WERI-Rb-1 (cell line): ENCODE measurements around the gene GALNT5.

Experiments
- DNase-seq: peaks from one replicate; pipeline ENCODE4 v3.0.0-alpha.2; 2020
- H3K27ac ChIP-seq: fragments of 250-450 bp; sonication (Bioruptor Pico); 2 replicates; pipeline ENCODE4 v1.5.1; 2020; ENCODE audit warnings: mild to moderate bottlenecking, moderate library complexity
- H3K27me3 ChIP-seq: fragments of 250-450 bp; sonication (Bioruptor Pico); 2 replicates; pipeline ENCODE4 v1.5.1; 2021; ENCODE audit warnings: mild to moderate bottlenecking, low read depth, moderate library complexity; ENCODE audit not compliant: insufficient read depth, severe bottlenecking
- H3K36me3 ChIP-seq: fragments of 250-450 bp; sonication (Bioruptor Pico); 2 replicates; pipeline ENCODE4 v1.5.1; 2020; ENCODE audit warnings: mild to moderate bottlenecking, moderate library complexity
- H3K4me3 ChIP-seq: 2 replicates; pipeline ENCODE4 v1.5.1; 2011; ENCODE audit warnings: low read depth, mild to moderate bottlenecking, control low read depth, low read length
- H3K9me3 ChIP-seq: fragments of 250-450 bp; sonication (Bioruptor Pico); 2 replicates; pipeline ENCODE4 v1.5.1; 2021; ENCODE audit warnings: mild to moderate bottlenecking, moderate library complexity; ENCODE audit not compliant: severe bottlenecking
- CTCF ChIP-seq: IDR thresholded peaks from 2 replicates; pipeline ENCODE4 v1.5.1; 2011; ENCODE audit warnings: low read depth, mild to moderate bottlenecking, control low read depth, inconsistent platforms, low read length

GALNT5 gene

GRCh38 chr2:157257312-157258252 is at the start of gene GALNT5:
Gene GALNT5, plus strand, starts transcription at chr2:157257705. Its CDS starts 378 bp downstream, at chr2:157258083.
- no peak for TF ChIP-seq CTCF
- H3K9me3 ChIP-seq, result no peaks in the 10 kb centered on the region
- H3K36me3 ChIP-seq, result no peaks in the 10 kb centered on the region
- no peak for DNase-seq
- no peak within 1 kb of the TSS for H3K27ac ChIP-seq
- H3K4me3 ChIP-seq, result no peak within 1 kb of the TSS; the same call in 1 of the 2 replicates
- no peaks in the 10 kb centered on the region for H3K27me3 ChIP-seq

GRCh38 chr2:157216286-157216965 is 41.1 kb upstream of the GALNT5 start:
- H3K27me3 ChIP-seq, result no peaks in the 10 kb centered on the region
- no peaks in the 10 kb centered on the region for H3K9me3 ChIP-seq
- no peak for DNase-seq

GRCh38 chr2:157217409-157217808 is 40.1 kb upstream of the GALNT5 start:
- Histone ChIP-seq H3K27me3 (no peaks in the 10 kb centered on the region), H3K27ac (no peak overlapping the region), H3K36me3 (no peaks in the 10 kb centered on the region), H3K4me3 (no peak overlapping the region), H3K9me3 (no peaks in the 10 kb centered on the region)
- no peak for TF ChIP-seq CTCF
- no peak for DNase-seq

More at GRCh38 chr2:157216286-157216965, 41.1 kb upstream of the GALNT5 start:
- Histone ChIP-seq H3K36me3 (no peaks in the 10 kb centered on the region), H3K4me3 (no peak overlapping the region), H3K27ac (no peak overlapping the region)
- TF ChIP-seq CTCF, result no peak

GRCh38 chr2:157218911-157219310 is 38.6 kb upstream of the GALNT5 start:
- H3K27me3 ChIP-seq, result no peaks in the 10 kb centered on the region
- no peak for DNase-seq
- H3K36me3 ChIP-seq, result no peaks in the 10 kb centered on the region
- H3K4me3 ChIP-seq, result no peak overlapping the region
- no peak overlapping the region for H3K27ac ChIP-seq
- TF ChIP-seq CTCF, result no peak
- H3K9me3 ChIP-seq, result no peaks in the 10 kb centered on the region

- Histone ChIP-seq H3K27me3 (no peaks in the 10 kb centered on the region), H3K27ac (no peak overlapping the region), H3K4me3 (no peak overlapping the region), H3K36me3 (no peaks in the 10 kb centered on the region), H3K9me3 (no peaks in the 10 kb centered on the region)
- no peak for TF ChIP-seq CTCF
- DNase-seq, result no peak
These were observed 37.0 kb upstream of the GALNT5 start for GRCh38 chr2:157220502-157220901.
